NCI-H510A (cell line): Measurements from ENCODE around the gene GRIK4.

Experiments used
- DNase-seq: peaks from one replicate; lab custom pipeline; 2025; lab: John Stamatoyannopoulos, UW

The GRIK4 gene

GRCh38 chr11:120708511-120709183, 197.1 kb downstream of the GRIK4 start:
- DNase-seq = no peak

- DNase-seq = no peak
These were observed 198.3 kb downstream of the GRIK4 start for GRCh38 chr11:120709808-120710207.

- DNase-seq = no peak
These were observed 199.0 kb downstream of the GRIK4 start for GRCh38 chr11:120710354-120711131.

- DNase-seq = no peak
These were observed 200.5 kb downstream of the GRIK4 start for GRCh38 chr11:120712014-120712413.

GRCh38 chr11:120712881-120713280, 201.3 kb downstream of the GRIK4 start:
- DNase-seq = no peak

- DNase-seq = no peak
These were observed 201.7 kb downstream of the GRIK4 start for GRCh38 chr11:120713296-120713695.

- no peak for DNase-seq
These were observed 202.9 kb downstream of the GRIK4 start for GRCh38 chr11:120714438-120714837.

GRCh38 chr11:120715239-120715638, 203.7 kb downstream of the GRIK4 start:
- no peak for DNase-seq

GRCh38 chr11:120717042-120717441, 205.5 kb downstream of the GRIK4 start:
- no peak for DNase-seq

GRCh38 chr11:120717623-120718022, 206.1 kb downstream of the GRIK4 start:
- DNase-seq = no peak

GRCh38 chr11:120718171-120718570, 206.6 kb downstream of the GRIK4 start:
- DNase-seq = no peak

- no peak for DNase-seq
These were observed 207.8 kb downstream of the GRIK4 start for GRCh38 chr11:120719348-120719747.

- DNase-seq = no peak
These were observed 209.2 kb downstream of the GRIK4 start for GRCh38 chr11:120720760-120721159.

GRCh38 chr11:120722524-120722923, 211.0 kb downstream of the GRIK4 start:
- no peak for DNase-seq

- no peak for DNase-seq
These were observed 212.2 kb downstream of the GRIK4 start for GRCh38 chr11:120723751-120724150.

- no peak for DNase-seq
These were observed 216.2 kb downstream of the GRIK4 start for GRCh38 chr11:120727752-120728151.

- DNase-seq = no peak
These were observed 223.5 kb downstream of the GRIK4 start for GRCh38 chr11:120735035-120735434.

GRCh38 chr11:120738516-120739046, 227.0 kb downstream of the GRIK4 start:
- no peak for DNase-seq

- no peak for DNase-seq
These were observed 228.2 kb downstream of the GRIK4 start for GRCh38 chr11:120739780-120740179.

- no peak for DNase-seq
These were observed 228.8 kb downstream of the GRIK4 start for GRCh38 chr11:120740380-120740779.

GRCh38 chr11:120744016-120744994, 232.8 kb downstream of the GRIK4 start:
- no peak for DNase-seq

- DNase-seq = no peak
These were observed 234.8 kb downstream of the GRIK4 start for GRCh38 chr11:120746376-120746775.
